Prostate gland (tissue), 2 donors: ENCODE measurements around the gene PTPRO.

Experiments used
- CTCF ChIP-seq, 4 experiments: fragments of 200-600 bp in 2 of 4; fragments of 450-650 bp in 2 of 4; sonication (generic) in 2 of 4; IDR thresholded peaks; 1 replicate in 3 of 4; 2 replicates in 1 of 4; pipeline ENCODE4 v1.5.1; 2016 to 2019; ENCODE audit warnings: antibody characterized with exemption in 4 of 4, mild to moderate bottlenecking in 2 of 4, moderate library complexity in 2 of 4
- POLR2A ChIP-seq: fragments of 450-650 bp; IDR thresholded peaks from one replicate; pipeline ENCODE4 v1.6.1; 2016; ENCODE audit warnings: antibody characterized with exemption, mild to moderate bottlenecking
- POLR2AphosphoS5 ChIP-seq: sonication (generic); formaldehyde crosslinking; IDR thresholded peaks from one replicate; pipeline ENCODE4 v1.6.1; 2017; ENCODE audit warnings: antibody characterized with exemption

GRCh38 chr12:15575671-15576541, 253.6 kb downstream of the PTPRO start:
- TF ChIP-seq CTCF (IDR thresholded peaks at IDR 0.05) (no peak), POLR2A (no peak), POLR2AphosphoS5 (no peak)
